22Rv1 (cell line): ENCODE results near the gene VIPAS39.

Source experiments
- CTCF ChIP-seq: fragments of 450-650 bp; IDR thresholded peaks from 2 replicates; pipeline ENCODE4 v1.5.1; 2017; ENCODE audit warnings: mild to moderate bottlenecking
- ZFX ChIP-seq: fragments of 450-650 bp; IDR thresholded peaks from 2 replicates; pipeline ENCODE4 v1.6.1; 2017; ENCODE audit warnings: antibody characterized with exemption, borderline replicate concordance

- TF ChIP-seq CTCF (no peak), ZFX (no peak)
Measured at GRCh38 chr14:77474479-77475177, 17.2 kb upstream of the VIPAS39 start.
